Measurements from ENCODE around the gene IQGAP1. TPM values are rescaled to one million over a fixed set of nuclear protein-coding genes. Genes with fewer than 3 reads are reported as not detected.

The IQGAP1 gene
- total RNA-seq, 3 donors from 2014 or later (not counting 1 experiment from before 2014, with no cell fraction given), result 431 to 493 (median 446) TPM

- Histone ChIP-seq H3K27me3 (ENCODE audit: control insufficient read depth, insufficient read depth, low read length) (no peaks in the 10 kb centered on the region), H3K4me3 (ENCODE audit: low read length) (no peak overlapping the region), H3K9me3 (ENCODE audit: control insufficient read depth, insufficient read depth, low read length) (no peaks in the 10 kb centered on the region), H3K4me1 (ENCODE audit: control insufficient read depth, insufficient read depth, low read length) (peaks cover 21% of the 10 kb centered on the region), H3K27ac (ENCODE audit: low read length) (no peak overlapping the region), H3K36me3 (ENCODE audit: control insufficient read depth, insufficient read depth, low read length) (peaks cover 74% of the 10 kb centered on the region)
- no peaks in the 10 kb centered on the region for H3K27me3 Mint-ChIP-seq (ENCODE audit: low read depth in 2 of 2)
- ATAC-seq (no peak), DNase-seq (no peak)
- H3K27ac Mint-ChIP-seq, result peak overlapping the region; percentile 62 to 76
- H3K4me1 Mint-ChIP-seq, result peaks cover 37 to 43% of the 10 kb centered on the region in 2 donors
- no peak for TF ChIP-seq CTCF (IDR thresholded peaks at IDR 0.05)
- no CpG with 5 or more reads among the region's 1 CpG for WGBS (ENCODE audit: insufficient coverage)
- H3K36me3 Mint-ChIP-seq, result peaks cover 39% of the 10 kb centered on the region
- intact Hi-C loops (cut with micrococcal nuclease), result no loop called here
- H3K4me3 Mint-ChIP-seq, result no peak overlapping the region
- no peaks in the 10 kb centered on the region for H3K9me3 Mint-ChIP-seq
Measured at GRCh38 chr15:90483012-90483307, 94.9 kb downstream of the IQGAP1 start.

- ATAC-seq (no peak), DNase-seq (no peak)
- WGBS (ENCODE audit: insufficient coverage), result 100% methylated on average over 2 of the region's 2 CpGs
- peaks cover 73% of the 10 kb centered on the region for H3K36me3 ChIP-seq (ENCODE audit: control insufficient read depth, insufficient read depth, low read length)
- Mint-ChIP-seq H3K27ac (no peak overlapping the region), H3K27me3 (ENCODE audit: low read depth in 2 of 2) (no peaks in the 10 kb centered on the region), H3K4me3 (no peak overlapping the region), H3K9me3 (no peaks in the 10 kb centered on the region), H3K4me1 (peaks cover 32 to 41% of the 10 kb centered on the region in 2 donors), H3K36me3 (peaks cover 39% of the 10 kb centered on the region)
- no peak overlapping the region for H3K27ac ChIP-seq (ENCODE audit: low read length)
- no peaks in the 10 kb centered on the region for H3K27me3 ChIP-seq (ENCODE audit: control insufficient read depth, insufficient read depth, low read length)
- intact Hi-C loops (cut with micrococcal nuclease), result no loop called here
- H3K4me1 ChIP-seq (ENCODE audit: control insufficient read depth, insufficient read depth, low read length), result peaks cover 21% of the 10 kb centered on the region
- TF ChIP-seq CTCF (IDR thresholded peaks at IDR 0.05), result no peak
- H3K4me3 ChIP-seq (ENCODE audit: low read length), result no peak overlapping the region
- no peaks in the 10 kb centered on the region for H3K9me3 ChIP-seq (ENCODE audit: control insufficient read depth, insufficient read depth, low read length)
Measured at GRCh38 chr15:90483637-90484036, 95.6 kb downstream of the IQGAP1 start.

- peaks cover 50% of the 10 kb centered on the region for H3K36me3 Mint-ChIP-seq
- no peak for ATAC-seq
Measured at GRCh38 chr15:90487186-90487585, 99.1 kb downstream of the IQGAP1 start.

More at GRCh38 chr15:90487186-90487585, 99.1 kb downstream of the IQGAP1 start:
- Mint-ChIP-seq H3K4me3 (no peak overlapping the region), H3K27me3 (ENCODE audit: low read depth in 2 of 2) (no peaks in the 10 kb centered on the region), H3K27ac (no peak overlapping the region), H3K9me3 (no peaks in the 10 kb centered on the region), H3K4me1 (peaks cover 7 to 20% of the 10 kb centered on the region in 2 donors)
- TF ChIP-seq CTCF (IDR thresholded peaks at IDR 0.05), result no peak
- Histone ChIP-seq H3K36me3 (ENCODE audit: control insufficient read depth, insufficient read depth, low read length) (peaks cover 89% of the 10 kb centered on the region), H3K27me3 (ENCODE audit: control insufficient read depth, insufficient read depth, low read length) (no peaks in the 10 kb centered on the region), H3K27ac (ENCODE audit: low read length) (no peak overlapping the region), H3K4me1 (ENCODE audit: control insufficient read depth, insufficient read depth, low read length) (peaks cover under 1% of the 10 kb centered on the region), H3K4me3 (ENCODE audit: low read length) (no peak overlapping the region), H3K9me3 (ENCODE audit: control insufficient read depth, insufficient read depth, low read length) (no peaks in the 10 kb centered on the region)
- intact Hi-C loops (cut with micrococcal nuclease), result no loop called here
- DNase-seq, result no peak
- 98% methylated on average over 7 of the region's 8 CpGs for WGBS (ENCODE audit: insufficient coverage)
